Measurements from ENCODE around the gene EZR. TPM values are rescaled to one million over a fixed set of nuclear protein-coding genes. Genes with fewer than 3 reads are reported as not detected.

EZR gene
- total and polyA plus RNA-seq, 10 of the 15 experiments (the other 5 are each of a cell fraction or from before 2014, with no cell fraction given), result 79.1 to 282 (median 161) TPM

DNA sequence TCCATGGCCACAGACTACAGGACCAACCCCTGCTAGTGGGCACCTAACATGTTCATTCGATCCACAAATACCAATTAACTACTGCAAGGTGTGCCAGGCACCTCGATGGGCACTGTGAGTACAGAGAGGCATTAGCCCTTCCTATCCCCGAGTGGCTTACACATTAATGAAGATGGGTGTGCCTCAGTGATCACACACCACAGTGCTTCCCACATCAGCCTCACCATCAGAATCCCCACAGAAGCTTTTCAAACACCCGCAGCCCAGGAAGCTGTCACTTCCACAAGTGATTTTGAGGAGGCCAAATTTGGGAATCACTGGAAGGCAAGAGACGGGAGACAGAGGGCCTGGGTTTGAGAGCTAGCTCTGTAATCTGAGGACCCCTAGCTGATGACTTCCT, 23.7 kb downstream of the EZR start:
- in situ Hi-C loops (cut with MboI), result loop anchor here (5.0 kb wide), 1 partner anchor 172 kb away; no protein-coding TSS in a partner anchor
- DNase-seq (ENCODE audit: low read depth, low spot score) (no peak), ATAC-seq (peak; percentile 7; the same call in 2 of the 3 replicates), FAIRE-seq (no peak)
- peaks cover 0 to 18% of the 10 kb centered on the region in 2 experiments; a peak in 3 of 4 replicates for H3K36me3 ChIP-seq (ENCODE audit: control insufficient read depth in 2 of 2, insufficient read depth in 2 of 2, low read length in 1 of 2)
- no TSS peak for BruUV-seq (replicated peaks)
- peak; percentile 16; the same call in 1 of the 2 replicates for TF ChIP-seq POLR2AphosphoS5 (IDR thresholded peaks at IDR 0.05; ENCODE audit: low read length)
- TF ChIP-seq, protein P1, sequence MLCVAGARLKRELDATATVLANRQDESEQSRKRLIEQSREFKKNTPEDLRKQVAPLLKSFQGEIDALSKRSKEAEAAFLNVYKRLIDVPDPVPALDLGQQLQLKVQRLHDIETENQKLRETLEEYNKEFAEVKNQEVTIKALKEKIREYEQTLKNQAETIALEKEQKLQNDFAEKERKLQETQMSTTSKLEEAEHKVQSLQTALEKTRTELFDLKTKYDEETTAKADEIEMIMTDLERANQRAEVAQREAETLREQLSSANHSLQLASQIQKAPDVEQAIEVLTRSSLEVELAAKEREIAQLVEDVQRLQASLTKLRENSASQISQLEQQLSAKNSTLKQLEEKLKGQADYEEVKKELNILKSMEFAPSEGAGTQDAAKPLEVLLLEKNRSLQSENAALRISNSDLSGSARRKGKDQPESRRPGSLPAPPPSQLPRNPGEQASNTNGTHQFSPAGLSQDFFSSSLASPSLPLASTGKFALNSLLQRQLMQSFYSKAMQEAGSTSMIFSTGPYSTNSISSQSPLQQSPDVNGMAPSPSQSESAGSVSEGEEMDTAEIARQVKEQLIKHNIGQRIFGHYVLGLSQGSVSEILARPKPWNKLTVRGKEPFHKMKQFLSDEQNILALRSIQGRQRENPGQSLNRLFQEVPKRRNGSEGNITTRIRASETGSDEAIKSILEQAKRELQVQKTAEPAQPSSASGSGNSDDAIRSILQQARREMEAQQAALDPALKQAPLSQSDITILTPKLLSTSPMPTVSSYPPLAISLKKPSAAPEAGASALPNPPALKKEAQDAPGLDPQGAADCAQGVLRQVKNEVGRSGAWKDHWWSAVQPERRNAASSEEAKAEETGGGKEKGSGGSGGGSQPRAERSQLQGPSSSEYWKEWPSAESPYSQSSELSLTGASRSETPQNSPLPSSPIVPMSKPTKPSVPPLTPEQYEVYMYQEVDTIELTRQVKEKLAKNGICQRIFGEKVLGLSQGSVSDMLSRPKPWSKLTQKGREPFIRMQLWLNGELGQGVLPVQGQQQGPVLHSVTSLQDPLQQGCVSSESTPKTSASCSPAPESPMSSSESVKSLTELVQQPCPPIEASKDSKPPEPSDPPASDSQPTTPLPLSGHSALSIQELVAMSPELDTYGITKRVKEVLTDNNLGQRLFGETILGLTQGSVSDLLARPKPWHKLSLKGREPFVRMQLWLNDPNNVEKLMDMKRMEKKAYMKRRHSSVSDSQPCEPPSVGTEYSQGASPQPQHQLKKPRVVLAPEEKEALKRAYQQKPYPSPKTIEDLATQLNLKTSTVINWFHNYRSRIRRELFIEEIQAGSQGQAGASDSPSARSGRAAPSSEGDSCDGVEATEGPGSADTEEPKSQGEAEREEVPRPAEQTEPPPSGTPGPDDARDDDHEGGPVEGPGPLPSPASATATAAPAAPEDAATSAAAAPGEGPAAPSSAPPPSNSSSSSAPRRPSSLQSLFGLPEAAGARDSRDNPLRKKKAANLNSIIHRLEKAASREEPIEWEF (IDR thresholded peaks at IDR 0.05; ENCODE audit: insufficient replicate concordance, low read depth, low read length), result no peak
- no peak for TF ChIP-seq CBX3 (IDR thresholded peaks at IDR 0.05; ENCODE audit: borderline replicate concordance, low read depth)
- TF ChIP-seq POLR2A (IDR thresholded peaks at IDR 0.05; ENCODE audit: low read depth, low read length), result 0 out of 2 replicates have a peak, but pooled peaks have one; percentile 1
- no peak overlapping the region for H3K4me3 ChIP-seq
- intact Hi-C loops (cut with micrococcal nuclease; ENCODE audit: unreplicated experiment), result no loop called here
- ChIA-PET POLR2A (interaction anchor here (1.0 to 5.0 kb wide), 4 partner anchors 13 to 77 kb away, joined by 3 to 27 read pairs (median 12); no protein-coding TSS in a partner anchor), CTCF (interaction anchor here (0.7 to 11.4 kb wide), 9 partner anchors 8 to 178 kb away, joined by 3 to 127 read pairs (median 4); partner anchors contain the start of gene EZR), SMC1A (ENCODE audit: uncharacterized antibody, unreplicated experiment) (interaction anchor here (0.7 to 7.5 kb wide), 13 partner anchors 12 to 339 kb away, joined by 3 to 73 read pairs (median 6); no protein-coding TSS in a partner anchor), RAD21 (ENCODE audit: unreplicated experiment) (interaction anchor here (0.6 to 8.6 kb wide), 11 partner anchors 8 to 175 kb away, joined by 3 to 65 read pairs (median 4); partner anchors contain the start of genes EZR and SYTL3)
- H3K9ac ChIP-seq (ENCODE audit: control insufficient read depth, insufficient read depth, low read length), result no peak overlapping the region
- H3K9me3 ChIP-seq (replicated peaks; ENCODE audit: control insufficient read depth, insufficient read depth, low read length), result no peaks in the 10 kb centered on the region; the same call in 2 of the 3 replicates
- H3K79me2 ChIP-seq (ENCODE audit: control insufficient read depth, insufficient read depth, low read length), result peaks cover 97% of the 10 kb centered on the region
- no peak overlapping the region for H3K4me2 ChIP-seq (ENCODE audit: control insufficient read depth, insufficient read depth)
- no peak overlapping the region for H2AFZ ChIP-seq (ENCODE audit: control insufficient read depth, low read depth, low read length)
- H3K27ac ChIP-seq (ENCODE audit: control insufficient read depth, insufficient read depth), result no peak overlapping the region
- WGBS (ENCODE audit: insufficient coverage, insufficient replicate concordance, low lambda C conversion rate, missing lambda C conversion rate), result 33% methylated on average over 5 of the region's 5 CpGs
- H3K4me1 ChIP-seq (ENCODE audit: control insufficient read depth, insufficient read depth, low read length), result peaks cover 72% of the 10 kb centered on the region
- peaks cover 9% of the 10 kb centered on the region; the same call in 1 of the 2 replicates for H4K20me1 ChIP-seq (ENCODE audit: control insufficient read depth, insufficient read depth)
- no peaks in the 10 kb centered on the region for H3K27me3 ChIP-seq (replicated peaks in 1 of 2; ENCODE audit: control insufficient read depth in 2 of 2, insufficient read depth in 2 of 2, low read length in 1 of 2)
